Measurements from ENCODE around the gene POC5. TPM values are rescaled to one million over a fixed set of nuclear protein-coding genes. Genes with fewer than 3 reads are reported as not detected.

POC5 gene
- total RNA-seq, 2 experiments from 2014 or later: 20.7 to 21.8 TPM

Other genes with a start within 250 kb of the POC5 start
- gene CERT1, start 205.8 kb downstream of the POC5 start, total RNA-seq: 10 to 100 TPM; 32.3 to 34.4 TPM
- gene POLK, start 205.5 kb downstream of the POC5 start, total RNA-seq: 10 to 100 TPM; 33.9 to 36.5 TPM
- gene ANKDD1B, start 106.0 kb downstream of the POC5 start, total RNA-seq: not detected